SH-SY5Y (cell line): ENCODE data around the gene PCDHGA3.

Experiments
- GATA2 ChIP-seq: IDR thresholded peaks from 2 replicates; pipeline ENCODE4 v1.6.1; 2011; ENCODE audit warnings: mild to moderate bottlenecking, low read depth, low read length
- GATA3 ChIP-seq: IDR thresholded peaks from 2 replicates; pipeline ENCODE4 v1.6.1; 2011; ENCODE audit warnings: low read depth, mild to moderate bottlenecking, low read length, moderate library complexity

- TF ChIP-seq GATA2 (no peak), GATA3 (no peak)
Observed at GRCh38 chr5:141354900-141355469, 11.4 kb downstream of the PCDHGA3 start, which contains the start of gene PCDHGA4.
